Smooth muscle cell (in vitro differentiated cells): ENCODE measurements around the gene GLRX5. TPM values are rescaled to one million over a fixed set of nuclear protein-coding genes. Genes with fewer than 3 reads are reported as not detected.

Experiments used
- DNase-seq: peaks from one replicate; lab custom pipeline; 2025; ENCODE audit not compliant: unreplicated experiment; lab: John Stamatoyannopoulos, UW
- H2AFZ ChIP-seq: fragments of 200-600 bp; sonication (generic); 2 replicates; pipeline ENCODE4 v1.6.0; 2016; ENCODE audit warnings: antibody characterized with exemption, low read depth, mild to moderate bottlenecking
- H3F3A ChIP-seq: fragments of 200-600 bp; sonication (generic); 2 replicates; pipeline ENCODE4 v1.6.0; 2017; ENCODE audit warnings: antibody characterized with exemption, low read depth
- H3K27ac ChIP-seq: fragments of 200-600 bp; sonication (generic); 2 replicates; pipeline ENCODE4 v1.5.1; 2016; ENCODE audit warnings: low read depth, mild to moderate bottlenecking
- H3K27me3 ChIP-seq: fragments of 200-600 bp; sonication (generic); 2 replicates; pipeline ENCODE4 v1.6.1; 2016; ENCODE audit warnings: low read depth, mild to moderate bottlenecking
- H3K36me3 ChIP-seq: fragments of 200-600 bp; sonication (generic); 2 replicates; pipeline ENCODE4 v1.5.1; 2016; ENCODE audit warnings: low read depth
- H3K4me1 ChIP-seq: fragments of 200-600 bp; sonication (generic); 2 replicates; pipeline ENCODE4 v1.5.1; 2016; ENCODE audit warnings: low read depth
- H3K4me2 ChIP-seq: fragments of 200-600 bp; sonication (generic); 2 replicates; pipeline ENCODE4 v1.6.0; 2016; ENCODE audit warnings: mild to moderate bottlenecking
- H3K4me3 ChIP-seq: fragments of 200-600 bp; sonication (generic); 2 replicates; pipeline ENCODE4 v1.5.1; 2016; ENCODE audit warnings: mild to moderate bottlenecking
- H3K79me2 ChIP-seq: fragments of 200-600 bp; sonication (generic); 2 replicates; pipeline ENCODE4 v1.6.0; 2016; ENCODE audit warnings: low read depth, mild to moderate bottlenecking
- H3K9ac ChIP-seq: fragments of 200-600 bp; sonication (generic); 2 replicates; pipeline ENCODE4 v1.6.0; 2016; ENCODE audit warnings: low read depth
- H3K9me3 ChIP-seq: fragments of 200-600 bp; sonication (generic); replicated peaks from 2 replicates; pipeline ENCODE4 v1.5.1; 2016; ENCODE audit warnings: low read depth
- H4K20me1 ChIP-seq: fragments of 200-600 bp; sonication (generic); 2 replicates; pipeline ENCODE4 v1.6.0; 2016; ENCODE audit warnings: low read depth
- WGBS: methylation state at CpG from one replicate; pipeline ENCODE4 v1.1.7; 2016; ENCODE audit warnings: low lambda C conversion rate; 5-methylcytosine and 5-hydroxymethylcytosine counted together
- polyA plus RNA-seq: library from polyadenylated mRNA; unstranded; fragments of >200 nt; fragmentation: Nextera tagmentation; extraction: Ambion mirVana; gene quantifications from 2 replicates; pipeline ENCODE4 v1.2.1, GENCODE V29; 2016
- total RNA-seq: library from RNA; depleted of rRNA; stranded (reverse); fragments of >200 nt; gene quantifications from 2 replicates; pipeline ENCODE4 v1.2.3, GENCODE V29; 2014
- TF ChIP-seq, protein P1 (sequence below): fragments of 200-600 bp; sonication (generic); IDR thresholded peaks from 2 replicates; pipeline ENCODE4 v1.5.1; 2017; ENCODE audit warnings: borderline replicate concordance, mild to moderate bottlenecking, antibody characterized with exemption; ENCODE audit not compliant: insufficient read depth, poor library complexity, severe bottlenecking

GLRX5 gene
- total and polyA plus RNA-seq, 2 experiments from 2014 or later, result 42.4 to 79.8 TPM

- no peaks in the 10 kb centered on the region for H3K27me3 ChIP-seq
- H3K36me3 ChIP-seq, result no peaks in the 10 kb centered on the region
- H3K4me1 ChIP-seq, result no peaks in the 10 kb centered on the region
- no peak overlapping the region for H3K4me2 ChIP-seq
- TF ChIP-seq, protein P1, sequence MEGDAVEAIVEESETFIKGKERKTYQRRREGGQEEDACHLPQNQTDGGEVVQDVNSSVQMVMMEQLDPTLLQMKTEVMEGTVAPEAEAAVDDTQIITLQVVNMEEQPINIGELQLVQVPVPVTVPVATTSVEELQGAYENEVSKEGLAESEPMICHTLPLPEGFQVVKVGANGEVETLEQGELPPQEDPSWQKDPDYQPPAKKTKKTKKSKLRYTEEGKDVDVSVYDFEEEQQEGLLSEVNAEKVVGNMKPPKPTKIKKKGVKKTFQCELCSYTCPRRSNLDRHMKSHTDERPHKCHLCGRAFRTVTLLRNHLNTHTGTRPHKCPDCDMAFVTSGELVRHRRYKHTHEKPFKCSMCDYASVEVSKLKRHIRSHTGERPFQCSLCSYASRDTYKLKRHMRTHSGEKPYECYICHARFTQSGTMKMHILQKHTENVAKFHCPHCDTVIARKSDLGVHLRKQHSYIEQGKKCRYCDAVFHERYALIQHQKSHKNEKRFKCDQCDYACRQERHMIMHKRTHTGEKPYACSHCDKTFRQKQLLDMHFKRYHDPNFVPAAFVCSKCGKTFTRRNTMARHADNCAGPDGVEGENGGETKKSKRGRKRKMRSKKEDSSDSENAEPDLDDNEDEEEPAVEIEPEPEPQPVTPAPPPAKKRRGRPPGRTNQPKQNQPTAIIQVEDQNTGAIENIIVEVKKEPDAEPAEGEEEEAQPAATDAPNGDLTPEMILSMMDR, result no peak
- no peak for DNase-seq
- no peak overlapping the region for H3K4me3 ChIP-seq
- no peak overlapping the region for H3K9ac ChIP-seq
- H3K9me3 ChIP-seq, result no peaks in the 10 kb centered on the region
- no peaks in the 10 kb centered on the region for H4K20me1 ChIP-seq
- no peaks in the 10 kb centered on the region for H3K79me2 ChIP-seq
- WGBS, result 73% methylated on average over 6 of the region's 6 CpGs
- H3K27ac ChIP-seq, result no peak overlapping the region
- no peaks in the 10 kb centered on the region for H3F3A ChIP-seq
- H2AFZ ChIP-seq, result no peak overlapping the region
Measured at GRCh38 chr14:95559203-95559602, 24.4 kb downstream of the GLRX5 start.

- Histone ChIP-seq H3K9ac (no peak overlapping the region), H2AFZ (no peak overlapping the region), H3K4me1 (no peaks in the 10 kb centered on the region), H4K20me1 (no peaks in the 10 kb centered on the region), H3K27ac (no peak overlapping the region), H3K9me3 (no peaks in the 10 kb centered on the region), H3K79me2 (no peaks in the 10 kb centered on the region), H3K36me3 (no peaks in the 10 kb centered on the region), H3K4me3 (no peak overlapping the region), H3K27me3 (no peaks in the 10 kb centered on the region), H3F3A (no peaks in the 10 kb centered on the region), H3K4me2 (no peak overlapping the region)
- WGBS, result 22% methylated on average over 14 of the region's 14 CpGs
- DNase-seq, result peak; percentile 22
- TF ChIP-seq, protein P1, result peak; percentile 93
Measured at GRCh38 chr14:95561001-95561412, 26.2 kb downstream of the GLRX5 start.

- Histone ChIP-seq H3K4me3 (no peak overlapping the region), H3K4me1 (no peaks in the 10 kb centered on the region), H4K20me1 (no peaks in the 10 kb centered on the region), H3F3A (no peaks in the 10 kb centered on the region), H3K79me2 (no peaks in the 10 kb centered on the region), H3K4me2 (no peak overlapping the region), H3K27me3 (no peaks in the 10 kb centered on the region), H2AFZ (no peak overlapping the region), H3K9me3 (no peaks in the 10 kb centered on the region), H3K36me3 (no peaks in the 10 kb centered on the region), H3K9ac (no peak overlapping the region), H3K27ac (no peak overlapping the region)
- no peak for DNase-seq
- TF ChIP-seq, protein P1, result no peak
- 88% methylated on average over 18 of the region's 18 CpGs for WGBS
Measured at GRCh38 chr14:95562892-95563685, 28.2 kb downstream of the GLRX5 start.

GRCh38 chr14:95564060-95564459 lies 29.2 kb downstream of the GLRX5 start:
- Histone ChIP-seq H3F3A (no peaks in the 10 kb centered on the region), H3K9ac (no peak overlapping the region), H3K36me3 (no peaks in the 10 kb centered on the region), H3K9me3 (no peaks in the 10 kb centered on the region), H3K4me3 (no peak overlapping the region), H3K4me1 (no peaks in the 10 kb centered on the region), H3K27ac (no peak overlapping the region), H3K4me2 (no peak overlapping the region), H4K20me1 (no peaks in the 10 kb centered on the region), H3K27me3 (no peaks in the 10 kb centered on the region), H2AFZ (no peak overlapping the region), H3K79me2 (no peaks in the 10 kb centered on the region)
- WGBS, result 82% methylated on average over 4 of the region's 4 CpGs
- DNase-seq, result no peak
- TF ChIP-seq, protein P1, result no peak
